ENCODE results near the gene ZNF280C. TPM values are rescaled to one million over a fixed set of nuclear protein-coding genes. Genes with fewer than 3 reads are reported as not detected.

ZNF280C gene
- total and polyA plus RNA-seq, 12 donors, result 0.39 to 2.4 (median 1.6) TPM

GRCh38 chrX:130260316-130260715, 8.4 kb downstream of the ZNF280C start:
- Histone ChIP-seq H3K27ac (no peak overlapping the region), H3K27me3 (no peaks in the 10 kb centered on the region)
- intact Hi-C loops (cut with DNase I), result no loop called here

GRCh38 chrX:130253916-130254315, 14.8 kb downstream of the ZNF280C start:
- TF ChIP-seq, protein P1, sequence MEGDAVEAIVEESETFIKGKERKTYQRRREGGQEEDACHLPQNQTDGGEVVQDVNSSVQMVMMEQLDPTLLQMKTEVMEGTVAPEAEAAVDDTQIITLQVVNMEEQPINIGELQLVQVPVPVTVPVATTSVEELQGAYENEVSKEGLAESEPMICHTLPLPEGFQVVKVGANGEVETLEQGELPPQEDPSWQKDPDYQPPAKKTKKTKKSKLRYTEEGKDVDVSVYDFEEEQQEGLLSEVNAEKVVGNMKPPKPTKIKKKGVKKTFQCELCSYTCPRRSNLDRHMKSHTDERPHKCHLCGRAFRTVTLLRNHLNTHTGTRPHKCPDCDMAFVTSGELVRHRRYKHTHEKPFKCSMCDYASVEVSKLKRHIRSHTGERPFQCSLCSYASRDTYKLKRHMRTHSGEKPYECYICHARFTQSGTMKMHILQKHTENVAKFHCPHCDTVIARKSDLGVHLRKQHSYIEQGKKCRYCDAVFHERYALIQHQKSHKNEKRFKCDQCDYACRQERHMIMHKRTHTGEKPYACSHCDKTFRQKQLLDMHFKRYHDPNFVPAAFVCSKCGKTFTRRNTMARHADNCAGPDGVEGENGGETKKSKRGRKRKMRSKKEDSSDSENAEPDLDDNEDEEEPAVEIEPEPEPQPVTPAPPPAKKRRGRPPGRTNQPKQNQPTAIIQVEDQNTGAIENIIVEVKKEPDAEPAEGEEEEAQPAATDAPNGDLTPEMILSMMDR (IDR thresholded peaks at IDR 0.05), result no peak
- no peak for ATAC-seq
- Histone ChIP-seq H3K36me3 (no peaks in the 10 kb centered on the region), H3K4me3 (no peak overlapping the region), H3K9me3 (no peaks in the 10 kb centered on the region), H3K4me1 (no peaks in the 10 kb centered on the region), H3K27ac (no peak overlapping the region), H3K27me3 (no peaks in the 10 kb centered on the region)
- DNase-seq, result no peak
- intact Hi-C loops (cut with DNase I), result no loop called here

More at GRCh38 chrX:130260316-130260715, 8.4 kb downstream of the ZNF280C start:
- peaks cover 0 to 3% (median 0%) of the 10 kb centered on the region in 9 donors for H3K4me1 ChIP-seq
- no peaks in the 10 kb centered on the region for H3K36me3 ChIP-seq
- 93 to 94% methylated on average over 2 of the region's 2 CpGs for WGBS, 2 donors
- H3K4me3 ChIP-seq, result no peak overlapping the region
- DNase-seq (no peak), ATAC-seq (no peak)
- TF ChIP-seq, protein P1 (IDR thresholded peaks at IDR 0.05), result no peak
- H3K9me3 ChIP-seq, result no peaks in the 10 kb centered on the region

DNA sequence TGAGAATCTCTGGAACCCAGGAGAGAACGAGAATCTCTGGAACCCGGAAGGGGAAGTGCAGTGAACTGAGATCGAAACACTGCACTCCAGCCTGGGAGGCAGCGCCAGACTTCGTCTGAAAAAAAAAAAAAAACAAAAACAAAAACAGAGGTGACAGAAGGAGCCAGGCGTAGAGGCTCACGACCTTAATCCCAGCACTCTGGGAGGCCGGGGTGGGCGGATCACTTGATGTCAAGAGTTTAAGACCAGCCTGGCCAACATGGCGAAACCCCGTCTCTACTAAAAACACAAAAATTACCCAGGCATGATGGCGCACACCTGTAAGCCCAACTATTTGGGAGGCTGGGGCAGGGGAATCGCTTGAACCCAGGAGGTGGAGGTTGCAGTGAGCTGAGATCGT, 17.0 kb downstream of the ZNF280C start:
- intact Hi-C loops (cut with DNase I), result no loop called here
- 92 to 95% methylated on average over 14 of the region's 14 CpGs for WGBS, 2 donors
- Histone ChIP-seq H3K4me3 (no peak overlapping the region), H3K36me3 (peaks cover 0 to 2% (median 0%) of the 10 kb centered on the region in 9 donors), H3K27me3 (no peaks in the 10 kb centered on the region), H3K9me3 (no peaks in the 10 kb centered on the region), H3K27ac (no peak overlapping the region), H3K4me1 (no peaks in the 10 kb centered on the region)
- TF ChIP-seq, protein P1 (IDR thresholded peaks at IDR 0.05), result no peak
- DNase-seq (no peak), ATAC-seq (no peak)

GRCh38 chrX:130247996-130248395, 20.7 kb downstream of the ZNF280C start:
- TF ChIP-seq, protein P1 (IDR thresholded peaks at IDR 0.05), result no peak
- Histone ChIP-seq H3K4me1 (no peaks in the 10 kb centered on the region), H3K4me3 (no peak overlapping the region), H3K9me3 (no peaks in the 10 kb centered on the region), H3K36me3 (peaks cover 0 to 39% (median 0%) of the 10 kb centered on the region in 9 donors), H3K27me3 (no peaks in the 10 kb centered on the region), H3K27ac (no peak overlapping the region)
- DNase-seq (no peak), ATAC-seq (no peak)
- 93 to 96% methylated on average over 6 of the region's 6 CpGs for WGBS, 2 donors
- intact Hi-C loops (cut with DNase I), result no loop called here
